Neural cell (in vitro differentiated cells): Measurements from ENCODE around the gene INSR.

Experiments used
- CTCF ChIP-seq: fragments of 450-650 bp; IDR thresholded peaks from 2 replicates; pipeline ENCODE4 v1.5.1; 2014; ENCODE audit warnings: antibody characterized with exemption, mild to moderate bottlenecking, moderate library complexity; ENCODE audit not compliant: poor library complexity, severe bottlenecking
- EP300 ChIP-seq: fragments of 450-650 bp; conservative IDR thresholded peaks from 2 replicates; pipeline ENCODE4 v1.6.1; 2014; ENCODE audit warnings: antibody characterized with exemption, mild to moderate bottlenecking, moderate library complexity; ENCODE audit not compliant: poor library complexity, severe bottlenecking
- REST ChIP-seq: IDR thresholded peaks from 2 replicates; pipeline ENCODE4 v1.6.1; 2012; ENCODE audit warnings: borderline replicate concordance

- TF ChIP-seq CTCF (no peak), REST (no peak), EP300 (no peak)
These were observed 9.3 kb upstream of the INSR start for GRCh38 chr19:7303470-7303869.
